GM13977 (cell line): ENCODE measurements around the gene PROC.

Source experiments
- DNase-seq: peaks from one replicate; pipeline ENCODE4 v3.0.0; 2012; ENCODE audit warnings: low spot score
- CTCF ChIP-seq: IDR thresholded peaks from 2 replicates; pipeline ENCODE4 v1.5.1; 2012; ENCODE audit warnings: mild to moderate bottlenecking, control low read depth; ENCODE audit not compliant: insufficient read depth; ENCODE audit errors: extremely low read depth, missing control alignments
- in situ Hi-C: fragments of 300-500 bp; cut with MboI; formaldehyde crosslinking; loops from one replicate; pipeline ENCODE4 v1.12.0; 2022; ENCODE audit warnings: low sequenced_read_pairs, low pct_unique_long_range_greater_than_20kb, mixed read lengths, inconsistent platforms; ENCODE audit not compliant: unreplicated experiment

The PROC gene

GRCh38 chr2:127417406-127417805, 821 bp upstream of the PROC start:
- in situ Hi-C loops = no loop called here
- no peak for DNase-seq

GRCh38 chr2:127419112-127419430, 844 bp downstream of the PROC start:
- no peak for DNase-seq
- in situ Hi-C loops = no loop called here
- no peak for TF ChIP-seq CTCF

More at GRCh38 chr2:127417406-127417805, 821 bp upstream of the PROC start:
- no peak for TF ChIP-seq CTCF

GRCh38 chr2:127419448-127420038, 1.3 kb downstream of the PROC start:
- DNase-seq = no peak
- TF ChIP-seq CTCF = no peak
- in situ Hi-C loops = no loop called here

GRCh38 chr2:127420039-127420864, 2.0 kb downstream of the PROC start:
- no peak for DNase-seq
- in situ Hi-C loops = no loop called here
- TF ChIP-seq CTCF = no peak

- no peak for DNase-seq
- TF ChIP-seq CTCF = no peak
- in situ Hi-C loops = no loop called here
These were observed 3.0 kb downstream of the PROC start for GRCh38 chr2:127421116-127421800.

- DNase-seq = no peak
- in situ Hi-C loops = no loop called here
These were observed 3.8 kb downstream of the PROC start for GRCh38 chr2:127421871-127422558.

More at GRCh38 chr2:127421871-127422558, 3.8 kb downstream of the PROC start:
- TF ChIP-seq CTCF = no peak
